HepG2 (cell line): ENCODE data around the gene PHKG2. TPM values are rescaled to one million over a fixed set of nuclear protein-coding genes. Genes with fewer than 3 reads are reported as not detected.

Experiments
- AFF4 ChIP-seq: sonication (generic); formaldehyde crosslinking; IDR thresholded peaks from 2 replicates; pipeline ENCODE4 v1.4.0; 2020; ENCODE audit warnings: missing genetic modification reagents
- ARNT2 ChIP-seq: sonication (generic); formaldehyde crosslinking; IDR thresholded peaks from 2 replicates; pipeline ENCODE4 v1.8.0; 2022; ENCODE audit warnings: mild to moderate bottlenecking, low read depth, missing genetic modification reagents, moderate library complexity
- FOXP1 ChIP-seq, 2 experiments: fragments of 450-650 bp in 1 of 2; IDR thresholded peaks; 2 replicates each; pipeline ENCODE4 v1.6.1; 2017 to 2018; ENCODE audit warnings: antibody characterized with exemption in 1 of 2
- GPBP1L1 ChIP-seq: sonication (generic); formaldehyde crosslinking; IDR thresholded peaks from 2 replicates; pipeline ENCODE4 v1.5.0; 2020; ENCODE audit warnings: mild to moderate bottlenecking, missing genetic modification reagents
- IKZF5 ChIP-seq: IDR thresholded peaks from 2 replicates; pipeline ENCODE4 v1.6.1; 2018; ENCODE audit warnings: missing genetic modification reagents, mild to moderate bottlenecking, missing compliant biosample characterization
- MED13 ChIP-seq: sonication (generic); formaldehyde crosslinking; IDR thresholded peaks from 2 replicates; pipeline ENCODE4 v1.5.0; 2020; ENCODE audit warnings: missing genetic modification reagents
- ONECUT2 ChIP-seq: sonication (generic); formaldehyde crosslinking; IDR thresholded peaks from 2 replicates; pipeline ENCODE4 v1.4.0; 2020; ENCODE audit warnings: missing genetic modification reagents
- TCF12 ChIP-seq, 2 experiments: fragments of 450-650 bp in 1 of 2; sonication (generic) in 1 of 2; formaldehyde crosslinking in 1 of 2; IDR thresholded peaks; 2 replicates each; pipeline versions ENCODE4 v1.6.1 to v1.8.0; 2017 to 2022; ENCODE audit warnings: antibody characterized with exemption in 1 of 2, mild to moderate bottlenecking in 1 of 2, missing genetic modification reagents in 1 of 2, moderate library complexity in 1 of 2
- TRIM24 ChIP-seq: sonication (generic); formaldehyde crosslinking; IDR thresholded peaks from 2 replicates; pipeline ENCODE4 v1.8.0; 2022; ENCODE audit warnings: mild to moderate bottlenecking, missing genetic modification reagents
- ZNF317 ChIP-seq: sonication (generic); formaldehyde crosslinking; IDR thresholded peaks from 2 replicates; pipeline ENCODE4 v1.5.0; 2020; ENCODE audit warnings: mild to moderate bottlenecking, missing genetic modification reagents
- ZNF574 ChIP-seq: sonication (generic); formaldehyde crosslinking; IDR thresholded peaks from 2 replicates; pipeline ENCODE4 v1.4.0; 2020; ENCODE audit warnings: missing genetic modification reagents
- ZNF660 ChIP-seq: sonication (generic); formaldehyde crosslinking; IDR thresholded peaks from 2 replicates; pipeline ENCODE4 v1.5.1; 2020; ENCODE audit warnings: mild to moderate bottlenecking, low read depth, missing genetic modification reagents, borderline replicate concordance
- polyA plus RNA-seq, 8 experiments: library from polyadenylated mRNA; depleted of rRNA in 3 of 8; stranded (reverse) in 7 of 8; unstranded in 1 of 8; fragments of >200 nt; fragmentation: Illumina TruSeq in 4 of 8; extraction: Trizol in 4 of 8; gene quantifications; 2 replicates each; pipeline versions ENCODE4 v1.2.1 to v1.2.3, GENCODE V29; 2011 to 2016; ENCODE audit warnings: low read depth in 4 of 8, missing spikeins in 1 of 8, mixed read lengths in 1 of 8; ENCODE audit not compliant: insufficient read depth in 1 of 8
- total RNA-seq, 5 experiments: library from RNA; depleted of rRNA; stranded (reverse); fragments of >200 nt; fragmentation: Illumina TruSeq; extraction: Trizol; gene quantifications; 2 replicates each; pipeline ENCODE4 v1.2.3, GENCODE V29; 2016; ENCODE audit warnings: low read depth in 1 of 5
- TF ChIP-seq, protein P1 (sequence below): sonication (generic); formaldehyde crosslinking; IDR thresholded peaks from 2 replicates; pipeline ENCODE4 v1.4.0; 2020; ENCODE audit warnings: mild to moderate bottlenecking, missing genetic modification reagents, borderline replicate concordance

The PHKG2 gene
- total and polyA plus RNA-seq, 2 of the 13 experiments (the other 11 are each of a cell fraction or from before 2014, with no cell fraction given) = 37.4 to 42.1 TPM

DNA sequence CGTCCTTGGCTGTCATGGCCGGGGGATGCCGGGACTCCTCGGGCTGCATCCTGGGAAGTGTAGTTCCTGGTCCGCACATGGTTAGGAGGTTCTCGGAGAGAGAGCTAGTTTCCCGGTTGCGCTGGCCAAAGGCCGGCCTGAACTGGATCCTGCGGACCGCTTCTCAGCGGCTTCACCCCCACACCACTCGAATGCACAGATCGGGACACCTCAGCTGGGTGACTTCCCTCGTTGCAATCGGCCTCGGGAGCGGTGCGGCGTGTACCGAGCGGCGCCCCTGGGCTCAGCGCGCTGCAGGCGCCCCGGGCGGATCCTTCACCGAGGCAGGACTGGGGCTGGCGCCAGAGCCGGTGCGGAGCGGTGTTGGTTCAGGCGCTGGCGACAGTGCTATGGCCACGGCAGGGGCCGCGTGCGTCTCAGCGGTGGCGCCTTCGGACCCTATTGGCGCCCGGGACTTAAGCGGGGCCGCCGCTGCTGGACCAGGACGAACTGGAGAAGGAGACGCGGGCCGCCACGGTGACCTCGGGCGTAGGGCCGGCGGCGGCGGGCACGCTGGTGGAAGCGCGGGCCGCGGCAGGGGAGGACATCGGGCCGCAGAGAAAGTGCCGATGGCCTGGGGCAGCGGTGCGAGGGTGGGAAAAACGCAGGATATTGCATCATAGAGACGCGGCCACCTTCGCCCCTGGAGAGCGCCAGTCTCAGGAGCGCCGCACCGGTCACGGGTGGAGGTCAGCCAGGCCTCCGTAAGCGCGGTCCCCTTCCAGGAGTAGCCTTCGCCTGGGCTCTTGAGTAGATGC lies 27.4 kb downstream of the PHKG2 start (continued):
- TF ChIP-seq, protein P1, sequence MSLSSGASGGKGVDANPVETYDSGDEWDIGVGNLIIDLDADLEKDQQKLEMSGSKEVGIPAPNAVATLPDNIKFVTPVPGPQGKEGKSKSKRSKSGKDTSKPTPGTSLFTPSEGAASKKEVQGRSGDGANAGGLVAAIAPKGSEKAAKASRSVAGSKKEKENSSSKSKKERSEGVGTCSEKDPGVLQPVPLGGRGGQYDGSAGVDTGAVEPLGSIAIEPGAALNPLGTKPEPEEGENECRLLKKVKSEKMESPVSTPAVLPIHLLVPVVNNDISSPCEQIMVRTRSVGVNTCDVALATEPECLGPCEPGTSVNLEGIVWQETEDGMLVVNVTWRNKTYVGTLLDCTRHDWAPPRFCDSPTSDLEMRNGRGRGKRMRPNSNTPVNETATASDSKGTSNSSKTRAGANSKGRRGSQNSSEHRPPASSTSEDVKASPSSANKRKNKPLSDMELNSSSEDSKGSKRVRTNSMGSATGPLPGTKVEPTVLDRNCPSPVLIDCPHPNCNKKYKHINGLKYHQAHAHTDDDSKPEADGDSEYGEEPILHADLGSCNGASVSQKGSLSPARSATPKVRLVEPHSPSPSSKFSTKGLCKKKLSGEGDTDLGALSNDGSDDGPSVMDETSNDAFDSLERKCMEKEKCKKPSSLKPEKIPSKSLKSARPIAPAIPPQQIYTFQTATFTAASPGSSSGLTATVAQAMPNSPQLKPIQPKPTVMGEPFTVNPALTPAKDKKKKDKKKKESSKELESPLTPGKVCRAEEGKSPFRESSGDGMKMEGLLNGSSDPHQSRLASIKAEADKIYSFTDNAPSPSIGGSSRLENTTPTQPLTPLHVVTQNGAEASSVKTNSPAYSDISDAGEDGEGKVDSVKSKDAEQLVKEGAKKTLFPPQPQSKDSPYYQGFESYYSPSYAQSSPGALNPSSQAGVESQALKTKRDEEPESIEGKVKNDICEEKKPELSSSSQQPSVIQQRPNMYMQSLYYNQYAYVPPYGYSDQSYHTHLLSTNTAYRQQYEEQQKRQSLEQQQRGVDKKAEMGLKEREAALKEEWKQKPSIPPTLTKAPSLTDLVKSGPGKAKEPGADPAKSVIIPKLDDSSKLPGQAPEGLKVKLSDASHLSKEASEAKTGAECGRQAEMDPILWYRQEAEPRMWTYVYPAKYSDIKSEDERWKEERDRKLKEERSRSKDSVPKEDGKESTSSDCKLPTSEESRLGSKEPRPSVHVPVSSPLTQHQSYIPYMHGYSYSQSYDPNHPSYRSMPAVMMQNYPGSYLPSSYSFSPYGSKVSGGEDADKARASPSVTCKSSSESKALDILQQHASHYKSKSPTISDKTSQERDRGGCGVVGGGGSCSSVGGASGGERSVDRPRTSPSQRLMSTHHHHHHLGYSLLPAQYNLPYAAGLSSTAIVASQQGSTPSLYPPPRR (CRISPR knock-in tag) = peak; percentile 74; the same call in 1 of the 2 replicates
- TF ChIP-seq ZNF574 (CRISPR knock-in tag) = peak; percentile 88
- TF ChIP-seq TRIM24 (CRISPR knock-in tag) = no peak
- no peak for TF ChIP-seq FOXP1 (IDR thresholded peaks at IDR 0.05)
- TF ChIP-seq FOXP1 (CRISPR knock-in tag; IDR thresholded peaks at IDR 0.05) = 0 out of 2 replicates have a peak, but pooled peaks have one; percentile 6
- TF ChIP-seq ZNF317 (CRISPR knock-in tag) = peak; percentile 32; the same call in 1 of the 2 replicates
- TF ChIP-seq AFF4 (CRISPR knock-in tag) = peak; percentile 69
- TF ChIP-seq GPBP1L1 (CRISPR knock-in tag) = no peak
- no peak for TF ChIP-seq ONECUT2 (CRISPR knock-in tag)
- peak; percentile 74 for TF ChIP-seq MED13 (CRISPR knock-in tag)
- no peak for TF ChIP-seq TCF12 (IDR thresholded peaks at IDR 0.05)
- 0 out of 2 replicates have a peak, but pooled peaks have one; percentile 16 for TF ChIP-seq TCF12 (CRISPR knock-in tag; IDR thresholded peaks at IDR 0.05)
- peak; percentile 94 for TF ChIP-seq IKZF5 (CRISPR knock-in tag)
- TF ChIP-seq ARNT2 = peak; percentile 94
- TF ChIP-seq ZNF660 (CRISPR knock-in tag) = no peak
